HFF-Myc (cell line): Measurements from ENCODE around the gene PDHA1.

Source experiments
- DNase-seq: peaks from one replicate; pipeline ENCODE4 v3.0.0-alpha.2; 2011; ENCODE audit warnings: low read depth; ENCODE audit errors: extremely low read depth
- H3K4me3 ChIP-seq: replicated peaks from 2 replicates; pipeline ENCODE4 v1.5.1; 2011; ENCODE audit warnings: low read depth, mild to moderate bottlenecking, control low read depth, low read length
- TF ChIP-seq, protein P1 (sequence below): IDR thresholded peaks from 2 replicates; pipeline ENCODE4 v1.5.1; 2012; ENCODE audit warnings: mild to moderate bottlenecking, low read depth, low read length, control low read depth; ENCODE audit errors: missing control alignments

Gene PDHA1

DNA sequence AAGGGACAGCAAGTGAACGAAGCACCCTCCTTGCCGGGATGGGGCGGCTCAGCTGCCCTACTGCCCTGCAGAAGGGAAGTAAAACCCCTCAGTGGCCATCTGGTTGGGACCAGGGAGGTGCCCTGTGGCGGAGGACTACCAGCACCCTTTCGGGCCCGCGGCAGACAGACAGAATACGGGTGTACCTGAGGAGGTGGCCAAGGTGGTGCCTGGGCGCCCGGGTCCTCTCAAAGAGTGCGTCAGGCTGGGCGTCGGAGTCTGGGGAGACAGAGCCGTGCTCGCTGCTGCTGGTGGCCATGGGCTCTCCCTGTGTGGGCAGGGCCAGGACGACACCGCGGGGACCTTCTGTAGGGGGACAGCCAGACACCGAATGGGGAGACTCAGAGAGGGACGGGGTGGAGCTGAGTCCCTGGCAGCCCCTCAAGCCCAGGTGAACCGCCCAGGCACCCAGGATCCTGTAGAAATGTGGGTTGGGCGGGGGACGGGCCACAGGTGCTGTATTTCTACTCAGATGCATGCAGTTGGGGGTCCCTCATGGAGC is 29.7 kb downstream of the PDHA1 start:
- no peak for DNase-seq
- no peak overlapping the region for H3K4me3 ChIP-seq
- TF ChIP-seq, protein P1, sequence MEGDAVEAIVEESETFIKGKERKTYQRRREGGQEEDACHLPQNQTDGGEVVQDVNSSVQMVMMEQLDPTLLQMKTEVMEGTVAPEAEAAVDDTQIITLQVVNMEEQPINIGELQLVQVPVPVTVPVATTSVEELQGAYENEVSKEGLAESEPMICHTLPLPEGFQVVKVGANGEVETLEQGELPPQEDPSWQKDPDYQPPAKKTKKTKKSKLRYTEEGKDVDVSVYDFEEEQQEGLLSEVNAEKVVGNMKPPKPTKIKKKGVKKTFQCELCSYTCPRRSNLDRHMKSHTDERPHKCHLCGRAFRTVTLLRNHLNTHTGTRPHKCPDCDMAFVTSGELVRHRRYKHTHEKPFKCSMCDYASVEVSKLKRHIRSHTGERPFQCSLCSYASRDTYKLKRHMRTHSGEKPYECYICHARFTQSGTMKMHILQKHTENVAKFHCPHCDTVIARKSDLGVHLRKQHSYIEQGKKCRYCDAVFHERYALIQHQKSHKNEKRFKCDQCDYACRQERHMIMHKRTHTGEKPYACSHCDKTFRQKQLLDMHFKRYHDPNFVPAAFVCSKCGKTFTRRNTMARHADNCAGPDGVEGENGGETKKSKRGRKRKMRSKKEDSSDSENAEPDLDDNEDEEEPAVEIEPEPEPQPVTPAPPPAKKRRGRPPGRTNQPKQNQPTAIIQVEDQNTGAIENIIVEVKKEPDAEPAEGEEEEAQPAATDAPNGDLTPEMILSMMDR, result no peak

DNA sequence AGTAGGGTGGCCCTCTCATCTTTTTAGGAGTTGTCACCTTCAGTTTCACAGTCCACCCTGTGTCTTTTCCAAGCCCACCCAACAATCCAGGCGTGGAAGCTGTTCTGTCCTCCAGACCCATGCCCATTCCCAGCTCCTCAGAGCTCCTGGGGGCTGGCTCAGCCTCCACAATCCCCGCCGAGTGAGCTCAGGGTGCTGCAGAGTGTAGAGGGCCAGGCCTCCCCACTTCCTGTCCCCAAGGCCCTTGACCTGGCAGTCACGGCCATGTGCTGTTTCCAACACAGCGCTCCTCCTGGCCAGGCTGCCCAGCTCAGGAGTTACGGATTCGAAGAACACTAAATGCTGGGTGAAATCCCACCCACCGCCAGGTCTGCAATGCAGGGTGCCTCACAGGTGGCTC is 31.8 kb downstream of the PDHA1 start:
- no peak overlapping the region for H3K4me3 ChIP-seq
- TF ChIP-seq, protein P1, result no peak
- DNase-seq, result no peak

DNA sequence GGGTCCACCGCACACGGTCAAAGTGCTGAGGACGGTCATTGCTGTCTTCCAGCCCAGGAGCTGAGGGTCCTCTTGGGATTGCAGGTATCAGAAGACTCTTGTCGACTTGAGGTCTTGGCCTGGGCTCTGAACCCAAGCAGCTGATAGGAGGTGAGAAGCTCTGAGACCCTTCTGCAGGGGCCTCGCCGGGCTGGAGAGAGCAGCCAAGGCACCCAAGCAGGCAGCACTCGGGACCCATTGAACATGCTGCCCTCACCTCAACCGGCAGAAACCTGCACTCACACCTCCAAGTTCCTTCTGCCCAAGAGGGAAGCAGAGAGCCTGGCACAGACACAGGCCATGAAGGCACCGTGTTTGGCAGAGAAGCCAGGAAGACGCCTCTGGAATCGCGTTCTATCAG is 34.1 kb downstream of the PDHA1 start:
- no peak for DNase-seq
- no peak overlapping the region for H3K4me3 ChIP-seq
- TF ChIP-seq, protein P1, result no peak

DNA sequence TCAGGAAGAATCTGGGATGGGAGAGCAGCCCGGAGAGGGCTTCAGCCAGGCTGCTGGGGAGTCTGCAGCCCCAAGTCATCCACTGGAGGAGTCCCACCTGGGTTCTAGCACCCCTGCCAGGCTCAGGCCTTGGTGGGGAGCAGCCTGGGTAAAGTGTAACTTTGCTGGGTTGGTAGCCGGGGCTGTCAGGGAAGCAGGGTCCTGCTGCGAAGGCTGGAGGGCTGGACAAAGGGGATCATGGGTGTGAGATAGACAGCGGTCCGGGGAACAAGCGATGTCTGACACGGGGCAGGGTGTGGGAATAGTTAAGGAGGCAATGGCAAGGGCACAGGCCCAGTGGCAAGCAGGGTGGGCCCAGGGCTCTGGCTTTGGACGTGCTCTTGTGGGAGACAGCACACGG is 37.6 kb downstream of the PDHA1 start:
- DNase-seq, result no peak
- H3K4me3 ChIP-seq, result no peak overlapping the region
- TF ChIP-seq, protein P1, result no peak

DNA sequence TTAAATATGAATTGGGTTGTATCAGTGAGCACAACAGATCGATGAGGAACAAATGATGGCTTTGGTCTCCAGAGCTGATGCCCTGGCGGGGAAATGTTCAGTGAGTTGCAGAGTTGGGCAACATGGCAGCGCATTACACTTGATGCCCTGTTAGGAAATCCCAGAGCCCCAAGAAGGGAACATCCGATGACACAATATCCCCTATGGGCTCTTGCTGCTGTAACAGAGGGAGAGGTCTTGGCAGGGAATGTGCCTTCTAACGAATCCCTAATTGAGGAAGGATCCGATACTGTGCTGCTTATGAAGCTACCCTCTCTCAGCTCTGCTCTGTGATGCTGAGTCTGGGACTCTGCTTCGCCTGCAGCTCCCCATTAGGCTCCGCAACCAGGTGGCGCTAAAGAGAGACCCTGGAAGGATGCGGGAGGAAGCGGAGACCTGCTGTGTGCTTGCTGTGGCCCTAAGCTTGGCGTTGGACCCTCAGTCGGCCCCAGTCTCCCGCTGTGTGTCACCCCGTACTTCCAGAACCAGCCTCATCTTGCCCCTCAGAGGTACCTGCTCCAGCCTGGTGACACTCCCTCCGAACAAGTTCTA is 38.9 kb downstream of the PDHA1 start:
- DNase-seq, result no peak
- no peak overlapping the region for H3K4me3 ChIP-seq
- TF ChIP-seq, protein P1, result peak; percentile 71

DNA sequence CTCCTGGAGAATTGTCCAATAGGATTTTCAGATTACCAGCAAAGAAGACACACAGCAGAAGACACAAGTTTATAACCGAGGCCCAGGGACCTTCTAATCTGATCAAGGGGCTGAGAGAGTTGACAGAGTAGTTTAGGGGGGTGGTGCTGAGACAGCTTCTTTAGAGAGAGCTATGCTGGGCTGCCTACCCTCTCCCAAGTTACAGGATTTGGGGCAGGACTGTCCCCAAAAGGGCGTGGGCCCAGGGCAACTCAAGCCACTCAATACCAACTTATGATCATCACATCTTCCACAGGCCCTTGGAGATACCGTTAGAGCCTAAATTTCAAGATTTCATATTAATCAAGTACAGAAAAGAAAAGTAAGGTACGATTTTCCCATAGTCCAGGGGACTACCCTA is 43.0 kb downstream of the PDHA1 start:
- TF ChIP-seq, protein P1, result no peak
- no peak overlapping the region for H3K4me3 ChIP-seq

More for the DNA sequence above, 43.0 kb downstream of the PDHA1 start:
- DNase-seq, result no peak
